IMR-90 (cell line): ENCODE data around the gene VSIG4. TPM values are rescaled to one million over a fixed set of nuclear protein-coding genes. Genes with fewer than 3 reads are reported as not detected.

Experiments
- ATAC-seq: fragments of 200-7000 bp; cut with Tn5 transposase; 2 replicates; pipeline ENCODE4 v1.9.1; 2020; ENCODE audit warnings: low read depth, mild to moderate bottlenecking, moderate library complexity
- BruUV-seq: library from RNA; stranded (reverse); fragments of 400-500 nt; replicated peaks from 2 replicates; lab custom pipeline; 2021; lab: Mats Ljungman, UMichigan
- CTCF ChIA-PET: fragments of 300-600 bp; formaldehyde crosslinking; extraction: SDS; loops from one replicate; lab custom pipeline; 2021; ENCODE audit warnings: antibody characterized with exemption; lab: Yijun Ruan, JAX
- POLR2A ChIA-PET: fragments of 300-600 bp; sonication (Branson Sonifier 250); formaldehyde crosslinking; loops from one replicate; lab custom pipeline; 2022; ENCODE audit warnings: antibody characterized with exemption; ENCODE audit not compliant: unreplicated experiment; lab: Charles Lee
- DNase-seq: peaks from one replicate; pipeline ENCODE4 v3.0.0; 2013
- H2AFZ ChIP-seq: replicated peaks from 2 replicates; pipeline ENCODE3; 2013; ENCODE audit warnings: low read length, mild to moderate bottlenecking; ENCODE audit not compliant: poor library complexity
- H2AK5ac ChIP-seq: 2 replicates; pipeline ENCODE4 v1.6.1; 2013; ENCODE audit warnings: low read depth, low read length, inconsistent platforms
- H2AK9ac ChIP-seq: replicated peaks from 2 replicates; pipeline ENCODE3; 2013; ENCODE audit warnings: mild to moderate bottlenecking, low read depth, low read length, moderate library complexity; ENCODE audit not compliant: poor library complexity
- H2BK120ac ChIP-seq: 2 replicates; pipeline ENCODE4 v1.6.1; 2013; ENCODE audit warnings: low read depth, low read length, inconsistent platforms
- H2BK15ac ChIP-seq: 3 replicates; pipeline ENCODE4 v1.6.1; 2013; ENCODE audit warnings: low read depth, low read length, inconsistent platforms
- H2BK20ac ChIP-seq: 2 replicates; pipeline ENCODE4 v1.6.1; 2013; ENCODE audit warnings: low read depth, mild to moderate bottlenecking, inconsistent platforms, low read length, moderate library complexity
- H2BK5ac ChIP-seq: 2 replicates; pipeline ENCODE4 v1.6.1; 2013; ENCODE audit warnings: mild to moderate bottlenecking, low read depth, low read length, inconsistent platforms; ENCODE audit not compliant: poor library complexity, severe bottlenecking
- H3K14ac ChIP-seq: replicated peaks from 2 replicates; pipeline ENCODE4 v1.6.1; 2013; ENCODE audit warnings: low read depth, low read length, inconsistent platforms
- H3K18ac ChIP-seq: 2 replicates; pipeline ENCODE4 v1.6.1; 2013; ENCODE audit warnings: low read depth, low read length, control low read depth
- H3K23ac ChIP-seq: 2 replicates; pipeline ENCODE4 v1.6.1; 2013; ENCODE audit warnings: low read depth, low read length, inconsistent platforms
- H3K27ac ChIP-seq: 2 replicates; pipeline ENCODE4 v1.5.1; 2013; ENCODE audit warnings: mild to moderate bottlenecking, control low read depth, low read length; ENCODE audit not compliant: insufficient read depth
- H3K27me3 ChIP-seq: 2 replicates; pipeline ENCODE4 v1.6.1; 2013; ENCODE audit warnings: low read length; ENCODE audit not compliant: control insufficient read depth, insufficient read depth
- H3K36me3 ChIP-seq: 2 replicates; pipeline ENCODE4 v1.6.1; 2013; ENCODE audit warnings: low read length, mixed read lengths; ENCODE audit not compliant: control insufficient read depth, insufficient read depth
- H3K4ac ChIP-seq: 2 replicates; pipeline ENCODE4 v1.6.1; 2013; ENCODE audit warnings: low read depth, low read length, inconsistent platforms
- H3K4me1 ChIP-seq: 2 replicates; pipeline ENCODE4 v1.6.1; 2013; ENCODE audit warnings: low read length, mixed read lengths; ENCODE audit not compliant: control insufficient read depth, insufficient read depth
- H3K4me2 ChIP-seq: 2 replicates; pipeline ENCODE4 v1.6.1; 2013; ENCODE audit warnings: low read depth, mild to moderate bottlenecking, control low read depth, low read length, moderate library complexity
- H3K4me3 ChIP-seq: 2 replicates; pipeline ENCODE4 v1.5.1; 2013; ENCODE audit warnings: low read depth, mild to moderate bottlenecking, control low read depth, low read length, moderate library complexity; ENCODE audit not compliant: insufficient read depth
- H3K56ac ChIP-seq: 2 replicates; pipeline ENCODE4 v1.6.1; 2013; ENCODE audit warnings: low read length, inconsistent platforms; ENCODE audit not compliant: insufficient read depth; ENCODE audit errors: extremely low read depth
- H3K79me1 ChIP-seq, 2 experiments: 2 replicates each; pipeline ENCODE4 v1.6.1; 2013; ENCODE audit warnings: low read length in 2 of 2, inconsistent platforms in 1 of 2, low read depth in 1 of 2
- H3K9ac ChIP-seq: 2 replicates; pipeline ENCODE4 v1.6.1; 2013; ENCODE audit warnings: low read depth, low read length, control low read depth
- H3K9me1 ChIP-seq: 2 replicates; pipeline ENCODE4 v1.6.1; 2013; ENCODE audit warnings: low read length, inconsistent platforms; ENCODE audit not compliant: insufficient read depth
- H3K9me3 ChIP-seq: 2 replicates; pipeline ENCODE4 v1.6.1; 2013; ENCODE audit warnings: low read length; ENCODE audit not compliant: control insufficient read depth, insufficient read depth
- H4K20me1 ChIP-seq: 2 replicates; pipeline ENCODE4 v1.6.1; 2013; ENCODE audit warnings: low read length, inconsistent platforms; ENCODE audit not compliant: insufficient read depth
- H4K5ac ChIP-seq: 2 replicates; pipeline ENCODE4 v1.6.1; 2013; ENCODE audit warnings: mild to moderate bottlenecking, low read depth, low read length, control low read depth
- H4K8ac ChIP-seq, 2 experiments: 2 replicates each; pipeline ENCODE4 v1.6.1; 2013; ENCODE audit warnings: low read depth in 2 of 2, low read length in 2 of 2, control low read depth in 1 of 2, inconsistent platforms in 1 of 2
- H4K91ac ChIP-seq: 2 replicates; pipeline ENCODE4 v1.6.1; 2013; ENCODE audit warnings: low read depth, low read length, inconsistent platforms; ENCODE audit not compliant: insufficient read depth
- BHLHE40 ChIP-seq: fragments of 150-350 bp; IDR thresholded peaks from 2 replicates; pipeline ENCODE4 v1.6.1; 2016; ENCODE audit warnings: mild to moderate bottlenecking, low read depth, low read length
- CHD1 ChIP-seq: IDR thresholded peaks from 2 replicates; pipeline ENCODE4 v1.6.1; 2012; ENCODE audit warnings: low read depth, low read length, improper control_type of control experiment
- CTCF ChIP-seq: conservative IDR thresholded peaks from 2 replicates; pipeline ENCODE4 v1.5.1; 2012; ENCODE audit warnings: mild to moderate bottlenecking, low read depth, low read length, improper control_type of control experiment
- ELK1 ChIP-seq: fragments of 150-350 bp; IDR thresholded peaks from 2 replicates; pipeline ENCODE4 v1.6.1; 2016; ENCODE audit warnings: low read depth, mild to moderate bottlenecking, low read length, moderate library complexity, borderline replicate concordance
- MAFK ChIP-seq: IDR thresholded peaks from 2 replicates; pipeline ENCODE4 v1.6.1; 2012; ENCODE audit warnings: low read depth, low read length, improper control_type of control experiment
- MAZ ChIP-seq: IDR thresholded peaks from 2 replicates; pipeline ENCODE4 v1.6.1; 2012; ENCODE audit warnings: low read depth, mild to moderate bottlenecking, low read length, improper control_type of control experiment, moderate library complexity, borderline replicate concordance
- NFE2L2 ChIP-seq: fragments of 150-350 bp; IDR thresholded peaks from 2 replicates; pipeline ENCODE4 v1.6.1; 2016; ENCODE audit warnings: low read depth, mild to moderate bottlenecking, low read length
- RCOR1 ChIP-seq: IDR thresholded peaks from 2 replicates; pipeline ENCODE4 v1.6.1; 2012; ENCODE audit warnings: mild to moderate bottlenecking, low read length, improper control_type of control experiment; ENCODE audit not compliant: insufficient replicate concordance
- SMC3 ChIP-seq: fragments of 150-350 bp; IDR thresholded peaks from 2 replicates; pipeline ENCODE4 v1.6.1; 2016; ENCODE audit warnings: low read depth, mild to moderate bottlenecking, antibody characterized with exemption, low read length, moderate library complexity
- USF2 ChIP-seq: fragments of 150-350 bp; IDR thresholded peaks from 2 replicates; pipeline ENCODE4 v1.6.1; 2017; ENCODE audit warnings: mild to moderate bottlenecking, antibody characterized with exemption, low read length, low read depth
- WGBS, 2 experiments: methylation state at CpG; one replicate each; pipeline versions ENCODE4 v1.1.5 to v1.1.7; 2013; ENCODE audit warnings: missing lambda C conversion rate in 2 of 2; ENCODE audit not compliant: insufficient read length in 1 of 2; ENCODE audit errors: extremely low coverage in 2 of 2; 5-methylcytosine and 5-hydroxymethylcytosine counted together
- dilution Hi-C: fragments of 300-500 bp; cut with HindIII; formaldehyde crosslinking; loops from one replicate; pipeline ENCODE4 v1.14.3; 2018; ENCODE audit warnings: low sequenced_read_pairs; ENCODE audit not compliant: unreplicated experiment
- in situ Hi-C: fragments of 300-500 bp; cut with MboI; formaldehyde crosslinking; loops from 3 replicates; pipeline ENCODE4 v1.14.3; 2019; ENCODE audit warnings: low sequenced_read_pairs, inconsistent platforms, mixed read lengths
- intact Hi-C: fragments of 100-400 bp; cut with micrococcal nuclease; formaldehyde crosslinking; loops from 2 replicates; pipeline ENCODE4 v1.10.0; 2022
- polyA plus RNA-seq, 3 experiments: library from polyadenylated mRNA; depleted of rRNA; stranded (reverse); fragments of >200 nt; gene quantifications; 2 replicates each; pipeline ENCODE4 v1.2.3, GENCODE V29; 2012; ENCODE audit warnings: low replicate concordance in 1 of 3
- total RNA-seq: library from RNA; depleted of rRNA; stranded (reverse); fragments of >200 nt; gene quantifications from 2 replicates; pipeline ENCODE4 v1.2.3, GENCODE V29; 2012

VSIG4 gene
- total and polyA plus RNA-seq, 2 of the 4 experiments (the other 2 are of a cell fraction), result not detected

DNA sequence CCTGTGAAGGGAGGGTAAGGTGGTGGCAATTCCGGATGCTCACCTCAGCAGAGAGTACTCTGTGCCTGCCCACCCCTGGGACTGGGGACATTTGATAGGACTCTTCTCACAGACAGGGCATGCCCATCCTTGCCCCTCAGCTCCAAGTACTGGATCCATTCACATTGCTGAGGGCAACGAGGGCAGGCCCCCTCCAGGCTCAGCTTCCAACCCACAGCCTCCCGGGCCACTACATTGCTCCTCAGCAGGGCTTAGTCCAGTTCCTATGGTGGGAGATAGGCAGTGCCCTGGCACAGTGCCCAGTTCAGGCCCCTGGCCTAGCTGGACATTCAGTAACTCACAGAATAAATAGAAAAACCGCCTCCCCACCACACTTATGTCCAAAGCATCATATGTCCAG is 15.1 kb upstream of the VSIG4 start:
- Histone ChIP-seq H3K27ac (no peak overlapping the region), H3K27me3 (no peaks in the 10 kb centered on the region; the same call in 1 of the 2 replicates), H3K9ac (no peak overlapping the region), H3K4me3 (no peak overlapping the region), H3K14ac (no peak overlapping the region), H3K4me2 (no peak overlapping the region), H3K9me1 (no peaks in the 10 kb centered on the region), H3K4ac (no peak overlapping the region), H4K91ac (no peak overlapping the region), H2BK5ac (no peak overlapping the region), H3K56ac (no peak overlapping the region), H3K4me1 (no peaks in the 10 kb centered on the region), H2BK20ac (no peak overlapping the region), H3K36me3 (no peaks in the 10 kb centered on the region), H3K9me3 (no peaks in the 10 kb centered on the region), H3K79me1 (no peaks in the 10 kb centered on the region), H3K18ac (no peak overlapping the region), H2BK120ac (no peak overlapping the region), H2AK5ac (no peak overlapping the region), H3K23ac (no peak overlapping the region), H2AFZ (no peak overlapping the region), H2AK9ac (no peak overlapping the region), H4K8ac (no peak overlapping the region), H2BK15ac (no peak overlapping the region), H4K20me1 (no peaks in the 10 kb centered on the region), H4K5ac (no peak overlapping the region)
- BruUV-seq, result no TSS peak
- CTCF ChIA-PET, result no interaction called here
- DNase-seq, result no peak
- no peak for ATAC-seq
- dilution Hi-C loops (no loop called here), intact Hi-C loops (no loop called here), in situ Hi-C loops (no loop called here)
- TF ChIP-seq NFE2L2 (no peak), SMC3 (no peak), CTCF (no peak), ELK1 (no peak), USF2 (no peak), BHLHE40 (no peak), CHD1 (no peak), MAFK (no peak), RCOR1 (no peak), MAZ (no peak)
- POLR2A ChIA-PET, result no interaction called here
- no CpG with 5 or more reads among the region's 4 CpGs for WGBS, 2 experiments
